WI38 (cell line): ENCODE data around the gene TAS2R40.
"Not testable (repeated sequence)": the region's sequence is repeated elsewhere in the genome, so short reads cannot be mapped to it uniquely, and the experiment has no call there.

Experiments
- H3K4me3 ChIP-seq: 2 replicates; pipeline ENCODE4 v1.5.1; 2011; ENCODE audit warnings: low read depth, mild to moderate bottlenecking, control low read depth, low read length
- TF ChIP-seq, protein P1 (sequence below): IDR thresholded peaks from 2 replicates; pipeline ENCODE4 v1.5.1; 2012; ENCODE audit warnings: low read depth, mild to moderate bottlenecking, control low read depth, low read length

The TAS2R40 gene

DNA sequence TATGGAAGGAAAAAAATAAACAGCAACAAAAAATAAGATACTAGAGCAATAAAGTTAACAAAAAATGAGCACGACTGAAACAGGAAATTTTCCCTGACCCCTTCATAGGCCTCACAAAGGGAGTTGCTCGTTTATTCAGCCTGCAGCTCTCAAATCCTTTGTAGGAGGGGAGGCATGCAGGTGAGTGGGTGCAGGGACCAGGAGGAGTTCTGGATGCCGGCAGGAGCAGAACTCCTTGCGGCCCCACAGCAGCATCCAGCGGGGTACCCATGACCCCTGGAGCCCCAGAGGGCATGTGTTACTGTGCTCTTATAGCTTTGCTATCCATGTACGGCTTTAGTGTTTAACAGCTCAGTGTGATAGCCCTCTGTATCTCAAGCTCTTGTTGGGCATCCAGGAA is 32.8 kb upstream of the TAS2R40 start:
- H3K4me3 ChIP-seq: no peak overlapping the region
- TF ChIP-seq, protein P1, sequence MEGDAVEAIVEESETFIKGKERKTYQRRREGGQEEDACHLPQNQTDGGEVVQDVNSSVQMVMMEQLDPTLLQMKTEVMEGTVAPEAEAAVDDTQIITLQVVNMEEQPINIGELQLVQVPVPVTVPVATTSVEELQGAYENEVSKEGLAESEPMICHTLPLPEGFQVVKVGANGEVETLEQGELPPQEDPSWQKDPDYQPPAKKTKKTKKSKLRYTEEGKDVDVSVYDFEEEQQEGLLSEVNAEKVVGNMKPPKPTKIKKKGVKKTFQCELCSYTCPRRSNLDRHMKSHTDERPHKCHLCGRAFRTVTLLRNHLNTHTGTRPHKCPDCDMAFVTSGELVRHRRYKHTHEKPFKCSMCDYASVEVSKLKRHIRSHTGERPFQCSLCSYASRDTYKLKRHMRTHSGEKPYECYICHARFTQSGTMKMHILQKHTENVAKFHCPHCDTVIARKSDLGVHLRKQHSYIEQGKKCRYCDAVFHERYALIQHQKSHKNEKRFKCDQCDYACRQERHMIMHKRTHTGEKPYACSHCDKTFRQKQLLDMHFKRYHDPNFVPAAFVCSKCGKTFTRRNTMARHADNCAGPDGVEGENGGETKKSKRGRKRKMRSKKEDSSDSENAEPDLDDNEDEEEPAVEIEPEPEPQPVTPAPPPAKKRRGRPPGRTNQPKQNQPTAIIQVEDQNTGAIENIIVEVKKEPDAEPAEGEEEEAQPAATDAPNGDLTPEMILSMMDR: no peak

DNA sequence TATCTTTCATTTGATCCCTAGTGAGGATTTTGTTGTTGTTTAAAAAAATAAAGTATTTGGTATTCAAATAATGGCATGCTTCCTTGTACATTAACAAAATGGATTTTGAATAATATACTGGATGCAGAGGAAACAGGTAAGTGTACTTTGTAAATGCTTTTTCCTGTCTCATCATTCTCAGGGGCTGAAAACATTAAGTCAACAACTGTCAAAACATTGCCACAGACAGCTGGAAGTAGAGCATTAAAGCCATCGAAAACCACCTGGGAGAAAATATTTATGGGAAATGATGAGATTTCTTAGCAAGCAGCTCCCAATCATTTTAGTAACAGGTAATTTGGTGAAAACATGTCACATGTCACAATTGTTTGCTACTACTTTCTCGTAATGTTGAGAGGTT is 28.0 kb upstream of the TAS2R40 start:
- H3K4me3 ChIP-seq: no peak overlapping the region
- TF ChIP-seq, protein P1: no peak

DNA sequence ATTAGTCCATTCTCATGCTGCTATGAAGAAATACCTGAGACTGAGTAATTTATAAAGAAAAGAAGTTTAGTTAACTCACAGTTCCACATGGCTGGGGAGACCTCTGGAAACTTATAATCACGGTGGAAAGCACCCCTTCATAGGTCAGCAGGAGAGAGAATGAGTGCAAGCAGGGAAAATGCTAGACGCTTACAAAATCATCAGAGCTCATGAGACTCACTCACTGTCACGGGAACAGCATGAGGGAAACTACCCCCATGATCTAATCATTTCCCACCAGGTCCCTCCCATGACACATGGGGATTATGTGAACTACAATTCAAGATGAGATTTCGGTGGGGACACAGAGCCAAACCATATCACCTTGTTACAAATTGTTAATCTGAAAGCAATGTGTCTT is 22.8 kb upstream of the TAS2R40 start:
- TF ChIP-seq, protein P1: no peak
- H3K4me3 ChIP-seq: no peak overlapping the region

DNA sequence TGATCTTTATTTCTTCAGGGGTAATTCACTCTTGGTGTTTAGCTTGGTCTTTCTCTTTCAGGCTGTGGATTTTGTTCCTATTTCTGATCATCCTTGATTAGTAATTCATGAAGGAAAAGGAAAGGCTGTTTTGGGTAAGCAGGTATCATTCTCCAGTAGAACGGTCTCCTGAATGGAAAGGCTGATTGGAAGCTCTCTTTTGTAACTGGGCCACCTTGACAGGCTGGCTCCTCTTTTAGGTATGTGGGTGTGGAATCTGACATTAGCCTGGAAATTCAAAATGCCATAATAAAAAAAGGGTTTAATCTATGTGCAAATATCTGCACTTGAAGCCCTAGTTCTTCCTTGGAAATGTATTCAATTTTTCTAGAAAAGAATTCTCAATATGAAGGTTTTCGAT is 19.7 kb upstream of the TAS2R40 start:
- TF ChIP-seq, protein P1: no peak
- H3K4me3 ChIP-seq: no peak overlapping the region

DNA sequence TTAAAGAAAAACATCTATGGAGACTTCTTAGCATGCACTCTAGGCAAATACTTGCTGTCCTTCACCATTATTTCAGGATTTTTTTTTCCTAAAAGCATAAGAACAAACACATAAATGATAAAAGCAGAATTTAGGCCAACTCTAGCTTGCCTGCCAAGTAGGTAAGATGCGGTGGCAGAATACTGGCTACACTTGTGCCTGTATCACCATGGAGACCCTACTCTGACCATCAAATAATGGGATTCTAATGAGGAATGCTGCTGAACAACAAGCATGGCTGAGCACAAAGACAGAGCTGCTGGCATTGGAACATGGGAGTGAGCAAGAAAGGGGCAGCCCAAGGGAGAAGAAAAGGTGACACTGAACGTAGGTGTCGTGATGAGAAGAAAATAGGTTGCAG is 18.5 kb upstream of the TAS2R40 start:
- H3K4me3 ChIP-seq: no peak overlapping the region
- TF ChIP-seq, protein P1: no peak

DNA sequence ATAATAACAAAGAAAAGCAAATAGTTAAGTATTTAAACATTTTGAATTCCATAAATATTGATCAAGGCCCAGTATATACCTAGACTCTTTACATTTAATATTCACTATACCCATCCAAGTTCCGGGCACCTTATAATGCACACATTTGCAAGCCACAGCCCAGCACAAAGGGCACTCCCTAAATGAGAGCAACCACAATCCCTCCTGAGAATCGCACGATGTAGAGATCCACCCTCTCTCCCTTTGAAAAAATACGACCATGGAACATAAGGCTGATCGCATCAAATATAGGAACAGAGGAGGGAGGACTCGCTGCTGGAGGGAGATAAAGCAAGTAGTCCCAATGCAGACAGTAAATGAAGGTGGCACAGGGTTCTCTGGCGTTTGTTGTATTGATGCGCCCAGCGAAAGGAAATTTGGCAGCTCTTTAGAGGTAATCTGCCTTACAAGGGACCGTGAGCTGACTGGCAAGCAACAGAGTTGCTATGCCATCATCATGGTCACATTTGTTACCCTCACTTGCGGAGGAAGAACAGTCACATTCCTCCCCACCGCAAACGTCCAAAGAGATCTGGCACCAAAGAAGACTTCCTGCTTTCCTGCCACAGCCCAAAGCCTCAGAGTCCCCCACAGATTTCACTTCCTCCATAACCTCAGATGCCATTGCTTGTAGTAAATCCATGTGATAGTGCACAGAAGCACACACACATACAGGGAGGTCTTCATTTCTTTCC is 16.1 kb upstream of the TAS2R40 start:
- no peak overlapping the region for H3K4me3 ChIP-seq
- TF ChIP-seq, protein P1: no peak

DNA sequence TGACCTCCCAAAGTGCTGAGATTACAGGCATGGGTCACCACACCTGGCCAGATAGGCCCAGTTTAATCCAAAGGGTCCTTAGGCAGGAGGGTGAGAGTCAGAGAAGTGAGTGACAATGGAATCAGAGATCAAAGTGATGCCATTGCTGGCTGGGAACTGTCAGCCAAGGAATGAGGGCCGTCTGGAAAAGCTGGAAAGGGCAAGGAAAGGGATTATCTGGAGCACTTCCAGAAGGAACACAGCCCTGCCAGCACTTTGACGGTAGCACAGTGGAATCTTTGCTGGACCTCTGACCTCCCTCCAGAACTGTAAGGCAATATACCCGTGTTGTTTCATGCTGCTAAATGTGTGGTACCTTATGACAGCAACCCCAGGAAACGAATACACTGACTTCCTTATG is 11.3 kb upstream of the TAS2R40 start:
- no peak overlapping the region for H3K4me3 ChIP-seq
- TF ChIP-seq, protein P1: no peak

DNA sequence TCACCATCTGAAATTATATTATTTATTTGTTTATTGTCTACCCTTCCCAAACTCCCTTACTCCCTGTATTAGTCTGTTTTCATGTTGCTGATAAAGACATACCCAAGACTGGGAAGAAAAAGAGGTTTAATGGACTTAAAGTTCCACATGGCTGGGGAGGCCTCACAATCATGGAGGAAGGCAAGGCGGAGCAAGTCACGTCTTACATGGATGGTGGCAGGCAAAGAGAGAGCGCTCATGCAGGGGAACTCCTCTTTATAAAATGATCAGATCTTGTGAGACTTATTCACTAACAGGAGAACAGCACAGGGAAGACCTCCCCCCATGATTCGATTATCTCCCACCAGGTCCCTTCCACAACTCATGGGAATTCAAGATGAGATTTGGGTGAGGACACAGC is 8.4 kb upstream of the TAS2R40 start:
- H3K4me3 ChIP-seq: not testable (repeated sequence)
